GM10847 (cell line): ENCODE results near the gene OLFM1.

ENCODE experiments used
- POLR2A ChIP-seq: IDR thresholded peaks from 2 replicates; pipeline ENCODE4 v1.6.1; 2011; ENCODE audit not compliant: insufficient read length; ENCODE audit errors: extremely low read depth

Gene OLFM1

GRCh38 chr9:135070198-135070951 lies 17.1 kb upstream of the OLFM1 start:
- TF ChIP-seq POLR2A: no peak

DNA sequence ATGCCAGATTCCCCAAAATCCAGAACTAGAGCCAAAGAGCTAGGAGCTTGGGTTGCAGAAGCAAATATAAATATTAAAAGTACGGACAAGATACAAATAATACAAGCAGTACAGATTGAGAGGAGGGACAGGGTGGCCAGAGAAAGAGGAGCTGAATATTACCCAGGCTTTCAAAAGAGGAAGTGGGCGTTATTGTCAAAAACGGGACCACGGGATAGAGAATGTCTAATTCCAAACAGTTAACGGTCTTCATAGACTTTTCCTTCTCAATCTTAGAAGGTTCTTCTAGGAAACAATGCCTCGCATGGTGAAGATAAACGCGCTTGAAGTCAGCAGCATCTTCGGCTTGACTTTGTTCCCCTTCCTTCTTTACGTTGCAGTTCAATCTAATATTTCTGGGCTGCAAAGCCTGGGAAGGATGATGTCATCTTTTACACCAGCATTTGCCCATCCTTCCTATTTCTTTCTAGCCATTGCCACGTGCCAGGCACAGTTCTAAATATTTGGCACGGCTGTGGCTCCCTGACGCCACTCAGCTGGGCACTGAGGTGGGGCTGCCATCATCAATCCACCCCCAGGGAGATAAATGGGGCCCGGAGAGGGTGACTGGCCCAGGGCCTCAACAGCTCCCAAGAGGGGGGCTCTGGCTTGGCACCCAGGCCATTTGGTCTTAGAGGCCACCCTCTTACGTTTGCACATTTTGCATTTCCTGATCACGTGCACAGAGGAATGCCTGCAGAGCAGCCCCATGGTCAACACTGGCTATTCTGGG lies 16.3 kb upstream of the OLFM1 start:
- TF ChIP-seq POLR2A: no peak

- no peak for TF ChIP-seq POLR2A
These were observed 14.3 kb upstream of the OLFM1 start for GRCh38 chr9:135073081-135073740.

GRCh38 chr9:135073741-135074305 lies 13.6 kb upstream of the OLFM1 start:
- no peak for TF ChIP-seq POLR2A

GRCh38 chr9:135074354-135075233 lies 12.9 kb upstream of the OLFM1 start:
- no peak for TF ChIP-seq POLR2A

GRCh38 chr9:135075234-135076142 lies 12.0 kb upstream of the OLFM1 start:
- no peak for TF ChIP-seq POLR2A

DNA sequence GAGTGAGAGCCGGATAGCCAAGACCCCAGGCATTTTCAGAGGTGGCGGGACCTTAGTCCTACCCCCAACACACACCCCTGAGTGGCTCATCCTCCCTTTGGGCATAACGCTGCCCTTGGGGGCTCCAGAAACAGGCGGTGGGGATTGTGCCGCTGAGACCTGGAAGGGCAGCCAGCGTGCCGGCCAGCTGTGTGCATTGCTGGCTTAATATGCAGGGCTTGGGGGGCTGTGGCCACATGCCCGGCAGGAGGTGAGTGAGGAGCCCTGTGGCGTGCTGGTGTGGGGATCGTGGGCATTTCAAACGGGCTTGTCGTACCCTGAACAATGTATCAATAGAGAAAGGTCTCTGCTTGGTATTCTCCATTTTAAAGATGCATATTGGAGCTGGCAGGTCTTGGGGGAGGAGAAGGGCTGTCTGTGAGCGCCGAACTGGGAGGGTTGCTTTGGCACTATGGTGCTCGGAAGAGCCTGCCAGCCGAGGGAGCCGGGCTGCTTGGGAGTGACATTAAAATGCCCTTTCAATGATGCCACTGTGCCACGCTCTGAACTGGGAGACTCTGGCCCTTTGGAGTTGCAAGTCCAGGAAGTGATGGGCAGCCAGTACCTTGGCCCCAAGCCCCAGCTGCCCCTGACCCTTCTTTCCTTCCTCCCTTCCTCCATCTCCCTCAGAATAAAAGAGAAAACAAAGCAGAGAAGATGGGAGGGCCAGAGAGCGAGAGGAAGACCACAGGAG lies 11.2 kb upstream of the OLFM1 start:
- no peak for TF ChIP-seq POLR2A

GRCh38 chr9:135076876-135077430 lies 10.5 kb upstream of the OLFM1 start:
- no peak for TF ChIP-seq POLR2A

DNA sequence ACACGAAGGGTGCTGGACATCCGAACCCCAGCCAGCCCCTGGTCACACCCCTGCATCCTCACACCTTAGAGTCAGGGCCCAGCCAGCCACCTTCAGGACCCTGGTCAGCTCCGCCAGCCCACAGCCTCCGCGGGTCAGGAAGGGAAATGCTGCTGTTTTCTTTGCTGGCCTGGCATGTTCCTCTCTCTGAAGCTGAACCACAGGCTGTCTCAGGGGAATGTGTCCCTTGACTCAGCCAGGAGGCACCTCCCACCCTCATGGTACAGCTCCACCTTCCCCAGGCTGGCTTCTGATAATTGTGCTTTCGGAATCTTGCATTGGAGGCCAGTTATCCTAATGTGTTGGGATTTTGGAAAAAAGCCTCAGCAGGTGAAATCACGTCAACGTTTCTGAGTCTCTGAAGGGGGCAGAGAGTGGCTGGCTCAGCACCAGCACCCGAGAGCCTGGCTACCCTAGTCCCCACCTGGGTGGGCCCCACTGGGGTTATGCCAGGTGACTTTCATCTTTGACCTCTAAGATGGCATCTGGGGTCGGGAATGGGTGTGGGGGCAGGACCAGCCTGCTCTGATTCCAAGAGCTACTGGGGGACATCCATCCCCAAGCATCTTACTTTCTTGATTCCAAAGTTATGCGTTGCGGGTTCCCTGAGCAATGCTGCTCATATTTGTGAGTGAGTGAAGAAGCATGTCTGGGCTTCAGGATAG lies 9.8 kb upstream of the OLFM1 start:
- TF ChIP-seq POLR2A: no peak

- TF ChIP-seq POLR2A: no peak
These were observed 9.1 kb upstream of the OLFM1 start for GRCh38 chr9:135078361-135078821.

DNA sequence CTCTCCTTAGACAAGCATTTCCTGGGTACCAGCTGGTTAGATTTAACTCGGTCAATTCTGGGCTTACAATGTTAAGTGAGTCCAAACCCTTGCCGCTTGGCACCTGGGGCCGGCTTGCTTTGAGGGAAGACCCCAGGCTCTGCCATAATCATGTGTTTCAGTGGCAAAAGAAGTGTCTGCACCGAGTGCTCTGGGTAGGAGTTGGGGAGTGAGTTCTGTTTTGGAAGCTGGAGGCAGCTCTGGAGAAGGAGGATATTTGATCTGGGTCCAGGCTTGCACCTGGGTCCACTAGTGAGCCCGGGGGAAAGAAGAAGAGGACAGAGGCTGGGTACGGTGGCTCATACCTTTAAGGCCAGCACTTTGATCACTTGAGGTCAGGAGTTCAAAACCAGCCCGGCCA lies 8.4 kb upstream of the OLFM1 start:
- no peak for TF ChIP-seq POLR2A

DNA sequence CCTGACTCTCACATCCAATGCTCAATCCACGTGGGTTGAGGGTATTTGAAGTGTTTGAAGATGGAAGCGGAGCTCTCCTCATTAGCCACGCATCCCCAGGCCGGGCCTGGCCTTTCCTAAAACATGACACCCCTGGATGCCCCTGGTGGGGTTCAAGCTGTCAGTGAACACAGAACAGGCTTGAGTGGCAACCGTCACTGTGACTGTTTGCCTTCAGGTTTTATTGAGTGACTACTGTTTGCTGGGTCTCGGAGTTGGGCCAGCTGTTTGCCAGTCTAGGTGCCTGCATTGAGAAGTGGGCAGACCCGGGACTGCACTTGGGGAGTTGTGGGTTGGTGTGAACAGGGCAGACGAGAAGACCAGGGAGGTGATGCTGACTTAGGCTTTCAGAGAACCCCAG lies 7.8 kb upstream of the OLFM1 start:
- TF ChIP-seq POLR2A: no peak
